Measurements from ENCODE around the gene OXLD1. TPM values are rescaled to one million over a fixed set of nuclear protein-coding genes. Genes with fewer than 3 reads are reported as not detected.
A peak's percentile ranks its signal among the peaks of the same experiment; 100 is the strongest.

The OXLD1 gene
- total RNA-seq, 1 donor from 2014 or later = 24.7 TPM

DNA sequence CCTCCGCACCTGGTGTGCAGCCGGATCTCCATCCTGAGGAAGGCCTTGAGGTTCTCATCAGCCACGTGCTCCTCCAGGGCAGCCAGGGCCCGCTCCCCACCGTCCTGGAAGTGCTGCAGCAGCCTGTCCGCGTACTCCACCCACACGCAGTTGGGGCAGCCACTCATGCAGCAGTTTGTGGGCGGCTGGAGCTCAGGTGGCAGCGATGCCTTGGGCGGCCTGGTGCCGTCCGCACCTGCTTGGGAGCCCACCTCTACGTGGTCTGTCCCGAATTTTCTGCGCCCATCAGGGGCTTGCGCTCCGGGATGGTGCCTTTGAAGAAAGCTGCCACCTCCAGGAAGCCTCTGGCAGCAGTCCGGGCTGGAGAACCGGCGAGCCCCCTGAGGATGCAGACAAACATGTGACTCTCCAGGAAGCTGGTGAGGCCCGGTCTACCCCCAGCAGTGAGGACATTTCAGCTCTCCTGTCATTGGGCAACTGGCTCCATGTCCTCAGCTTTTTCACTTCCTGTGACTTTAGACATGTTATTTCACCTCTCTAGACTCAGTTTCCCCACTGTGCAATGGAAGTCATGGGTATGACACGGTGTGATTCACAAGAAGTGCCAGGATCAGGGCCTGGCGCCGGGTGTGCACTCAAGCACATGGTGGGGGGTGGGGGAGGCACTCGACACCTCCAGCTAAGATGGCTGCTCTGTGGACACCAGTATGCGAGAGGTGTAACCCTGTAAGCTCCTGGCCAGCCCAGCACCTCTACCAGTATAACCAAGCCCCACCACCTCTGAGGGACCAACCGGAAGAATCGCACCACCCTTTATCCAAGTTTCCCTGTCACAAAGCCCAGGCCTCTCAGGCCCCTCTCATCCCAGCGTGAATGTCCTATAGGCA, 957 bp downstream of the OXLD1 start:
- Mint-ChIP-seq H3K4me1 (ENCODE audit: low read depth, unreplicated experiment) (peaks cover 18% of the 10 kb centered on the region), H3K27ac (ENCODE audit: unreplicated experiment) (peak overlapping the region; percentile 93), H3K36me3 (ENCODE audit: unreplicated experiment) (no peaks in the 10 kb centered on the region), H3K27me3 (ENCODE audit: unreplicated experiment) (peaks cover 2% of the 10 kb centered on the region), H3K4me3 (ENCODE audit: unreplicated experiment) (peak overlapping the region; percentile 98), H3K9me3 (ENCODE audit: unreplicated experiment) (peaks cover 3% of the 10 kb centered on the region)
- TF ChIP-seq, protein P1, sequence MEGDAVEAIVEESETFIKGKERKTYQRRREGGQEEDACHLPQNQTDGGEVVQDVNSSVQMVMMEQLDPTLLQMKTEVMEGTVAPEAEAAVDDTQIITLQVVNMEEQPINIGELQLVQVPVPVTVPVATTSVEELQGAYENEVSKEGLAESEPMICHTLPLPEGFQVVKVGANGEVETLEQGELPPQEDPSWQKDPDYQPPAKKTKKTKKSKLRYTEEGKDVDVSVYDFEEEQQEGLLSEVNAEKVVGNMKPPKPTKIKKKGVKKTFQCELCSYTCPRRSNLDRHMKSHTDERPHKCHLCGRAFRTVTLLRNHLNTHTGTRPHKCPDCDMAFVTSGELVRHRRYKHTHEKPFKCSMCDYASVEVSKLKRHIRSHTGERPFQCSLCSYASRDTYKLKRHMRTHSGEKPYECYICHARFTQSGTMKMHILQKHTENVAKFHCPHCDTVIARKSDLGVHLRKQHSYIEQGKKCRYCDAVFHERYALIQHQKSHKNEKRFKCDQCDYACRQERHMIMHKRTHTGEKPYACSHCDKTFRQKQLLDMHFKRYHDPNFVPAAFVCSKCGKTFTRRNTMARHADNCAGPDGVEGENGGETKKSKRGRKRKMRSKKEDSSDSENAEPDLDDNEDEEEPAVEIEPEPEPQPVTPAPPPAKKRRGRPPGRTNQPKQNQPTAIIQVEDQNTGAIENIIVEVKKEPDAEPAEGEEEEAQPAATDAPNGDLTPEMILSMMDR (IDR thresholded peaks at IDR 0.05; ENCODE audit: partially characterized antibody, unreplicated experiment) = no peak
- DNase-seq = no peak

DNA sequence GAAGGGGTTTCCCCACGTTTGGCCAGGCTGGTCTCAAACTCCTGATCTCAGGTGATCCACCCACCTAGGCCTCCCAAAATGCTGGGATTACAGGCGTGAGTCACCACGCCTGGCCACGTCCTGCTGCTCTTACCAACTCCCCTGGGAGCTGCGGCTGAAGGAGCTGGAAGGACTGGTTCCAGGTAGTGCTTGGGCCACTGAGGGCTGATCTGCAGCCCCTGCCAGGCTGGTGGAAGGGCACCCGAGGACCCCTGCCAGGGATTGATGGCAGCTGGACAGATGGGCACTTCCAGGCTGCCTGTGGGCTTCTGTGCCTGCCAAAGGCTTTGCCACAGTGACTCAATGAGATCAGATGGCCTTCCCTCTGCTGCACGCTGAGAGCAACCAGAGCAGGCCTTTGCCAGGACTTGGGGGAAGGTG, 2.3 kb downstream of the OXLD1 start:
- Mint-ChIP-seq H3K4me1 (ENCODE audit: low read depth, unreplicated experiment) (peaks cover 18% of the 10 kb centered on the region), H3K4me3 (ENCODE audit: unreplicated experiment) (no peak overlapping the region), H3K36me3 (ENCODE audit: unreplicated experiment) (no peaks in the 10 kb centered on the region), H3K27ac (ENCODE audit: unreplicated experiment) (no peak overlapping the region), H3K9me3 (ENCODE audit: unreplicated experiment) (peaks cover 4% of the 10 kb centered on the region), H3K27me3 (ENCODE audit: unreplicated experiment) (peaks cover 2% of the 10 kb centered on the region)
- no peak for DNase-seq
- TF ChIP-seq, protein P1 (IDR thresholded peaks at IDR 0.05; ENCODE audit: partially characterized antibody, unreplicated experiment) = no peak

DNA sequence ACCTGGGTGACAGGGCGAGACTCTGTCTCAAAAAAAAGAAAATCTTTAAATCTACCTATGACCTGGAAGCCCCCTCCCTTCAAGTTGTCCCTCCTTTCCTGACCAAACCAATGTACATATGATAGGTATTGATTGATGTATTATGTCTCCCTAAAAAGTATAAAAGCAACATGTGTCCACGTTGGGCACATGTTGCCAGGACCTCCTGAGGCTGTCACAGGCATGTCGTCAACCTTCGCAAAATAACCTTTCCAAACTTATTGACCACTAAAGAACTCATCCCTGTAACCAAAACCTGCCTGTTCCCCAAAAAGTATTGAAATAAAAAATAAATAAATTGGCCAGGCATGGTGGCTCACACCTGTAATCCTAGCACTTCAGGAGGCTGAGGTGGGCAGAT, 4.4 kb downstream of the OXLD1 start:
- Mint-ChIP-seq H3K4me3 (ENCODE audit: unreplicated experiment) (no peak overlapping the region), H3K4me1 (ENCODE audit: low read depth, unreplicated experiment) (peaks cover 13% of the 10 kb centered on the region), H3K9me3 (ENCODE audit: unreplicated experiment) (peaks cover 4% of the 10 kb centered on the region), H3K36me3 (ENCODE audit: unreplicated experiment) (no peaks in the 10 kb centered on the region), H3K27me3 (ENCODE audit: unreplicated experiment) (peaks cover under 1% of the 10 kb centered on the region), H3K27ac (ENCODE audit: unreplicated experiment) (no peak overlapping the region)
- TF ChIP-seq, protein P1 (IDR thresholded peaks at IDR 0.05; ENCODE audit: partially characterized antibody, unreplicated experiment) = no peak
- DNase-seq = no peak

DNA sequence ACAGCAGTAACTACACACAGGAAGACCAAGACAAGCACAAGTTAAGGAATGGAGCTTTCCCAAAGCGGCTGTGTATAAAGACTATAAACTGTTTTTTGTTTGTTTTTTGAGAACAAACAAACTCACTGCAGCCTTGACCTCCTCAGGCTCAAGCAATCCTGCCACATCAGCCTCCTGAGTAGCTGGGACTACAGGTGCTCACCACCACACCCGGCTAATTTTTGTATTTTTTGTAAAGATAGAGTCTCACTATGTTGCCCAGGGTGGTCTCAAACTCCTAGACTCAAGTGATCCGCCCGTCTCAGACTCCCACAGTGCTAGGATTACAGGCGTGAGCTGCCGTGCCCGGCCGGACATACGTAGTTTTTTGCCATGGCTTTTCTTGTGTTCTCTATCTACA, 6.0 kb downstream of the OXLD1 start:
- TF ChIP-seq, protein P1 (IDR thresholded peaks at IDR 0.05; ENCODE audit: partially characterized antibody, unreplicated experiment) = no peak
- Mint-ChIP-seq H3K4me3 (ENCODE audit: unreplicated experiment) (no peak overlapping the region), H3K9me3 (ENCODE audit: unreplicated experiment) (peaks cover 4% of the 10 kb centered on the region), H3K27ac (ENCODE audit: unreplicated experiment) (no peak overlapping the region), H3K36me3 (ENCODE audit: unreplicated experiment) (no peaks in the 10 kb centered on the region), H3K4me1 (ENCODE audit: low read depth, unreplicated experiment) (peaks cover 5% of the 10 kb centered on the region), H3K27me3 (ENCODE audit: unreplicated experiment) (no peaks in the 10 kb centered on the region)
- DNase-seq = no peak

DNA sequence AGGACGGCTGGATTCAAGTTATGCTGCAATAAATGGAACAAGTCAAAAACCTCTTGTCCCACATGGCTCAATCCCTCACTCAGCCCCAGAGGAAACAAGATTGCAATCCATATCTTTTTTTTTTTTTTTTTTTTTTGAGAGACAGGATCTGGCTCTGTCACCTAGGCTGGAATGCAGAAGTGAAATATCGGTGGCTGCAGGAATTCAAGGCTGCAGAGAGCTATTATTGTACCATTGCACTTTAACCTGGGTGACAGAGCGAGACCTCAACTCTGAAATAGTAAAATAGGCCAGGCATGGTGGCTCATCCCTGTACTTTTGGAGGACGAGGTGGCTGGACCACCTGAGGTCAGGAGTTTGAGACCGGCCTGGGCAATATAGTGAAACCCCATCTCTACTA, 7.4 kb downstream of the OXLD1 start:
- no peak overlapping the region for H3K27ac Mint-ChIP-seq (ENCODE audit: unreplicated experiment)
- H3K4me1 Mint-ChIP-seq (ENCODE audit: low read depth, unreplicated experiment) = peaks cover 3% of the 10 kb centered on the region
- H3K9me3 Mint-ChIP-seq (ENCODE audit: unreplicated experiment) = peaks cover 3% of the 10 kb centered on the region
- no peak for DNase-seq
- H3K27me3 Mint-ChIP-seq (ENCODE audit: unreplicated experiment) = no peaks in the 10 kb centered on the region
- H3K36me3 Mint-ChIP-seq (ENCODE audit: unreplicated experiment) = no peaks in the 10 kb centered on the region
- H3K4me3 Mint-ChIP-seq (ENCODE audit: unreplicated experiment) = no peak overlapping the region
- TF ChIP-seq, protein P1 (IDR thresholded peaks at IDR 0.05; ENCODE audit: partially characterized antibody, unreplicated experiment) = no peak
